H1 (cell line): ENCODE measurements around the gene ZHX3. TPM values are rescaled to one million over a fixed set of nuclear protein-coding genes. Genes with fewer than 3 reads are reported as not detected.

Experiments
- CTCF ChIA-PET: fragments of 300-600 bp; sonication (Branson Sonifier 250); formaldehyde crosslinking; loops from one replicate; lab custom pipeline; 2021; ENCODE audit not compliant: partially characterized antibody; lab: Charles Lee
- POLR2A ChIA-PET: fragments of 300-600 bp; sonication (Branson Sonifier 250); formaldehyde crosslinking; loops from one replicate; lab custom pipeline; 2021; ENCODE audit warnings: inconsistent platforms; ENCODE audit not compliant: partially characterized antibody; lab: Charles Lee
- DNase-seq, 2 experiments: peaks; one replicate each; pipeline versions ENCODE4 v3.0.0 to v3.0.0-alpha.2; 2010 to 2022; ENCODE audit warnings: low spot score in 2 of 2, low read depth in 1 of 2, mixed read lengths in 1 of 2
- FAIRE-seq: peaks from 2 replicates; lab custom pipeline; 2011; peaks lifted over from hg19 to GRCh38; lab: Jason Lieb, UNC
- H2AFZ ChIP-seq: 2 replicates; pipeline ENCODE4 v1.8.1; 2012; ENCODE audit warnings: low read length, inconsistent platforms
- H2AK5ac ChIP-seq: 2 replicates; pipeline ENCODE4 v1.6.1; 2013; ENCODE audit warnings: low read depth, low read length
- H2BK120ac ChIP-seq: replicated peaks from 2 replicates; pipeline ENCODE3; 2013; ENCODE audit warnings: low read depth, low read length, inconsistent platforms
- H2BK12ac ChIP-seq: 2 replicates; pipeline ENCODE4 v1.6.1; 2013; ENCODE audit warnings: low read depth, low read length
- H2BK15ac ChIP-seq: 2 replicates; pipeline ENCODE4 v1.6.1; 2013; ENCODE audit warnings: low read length
- H2BK20ac ChIP-seq: 2 replicates; pipeline ENCODE4 v1.6.1; 2013; ENCODE audit warnings: low read length
- H2BK5ac ChIP-seq: 2 replicates; pipeline ENCODE4 v1.6.1; 2013; ENCODE audit warnings: low read depth, low read length
- H3K14ac ChIP-seq: 2 replicates; pipeline ENCODE4 v1.6.1; 2013; ENCODE audit warnings: inconsistent platforms; ENCODE audit not compliant: insufficient read length
- H3K18ac ChIP-seq: 2 replicates; pipeline ENCODE4 v1.6.1; 2013; ENCODE audit warnings: low read length; ENCODE audit errors: extremely low read depth
- H3K23ac ChIP-seq: 2 replicates; pipeline ENCODE4 v1.6.1; 2013; ENCODE audit warnings: inconsistent platforms; ENCODE audit not compliant: insufficient read length
- H3K23me2 ChIP-seq: 2 replicates; pipeline ENCODE4 v1.6.1; 2013; ENCODE audit warnings: low read depth, low read length
- H3K27ac ChIP-seq: 2 replicates; pipeline ENCODE4 v1.6.1; 2011; ENCODE audit warnings: low read depth, low read length, inconsistent platforms
- H3K27me3 ChIP-seq, 4 experiments: replicated peaks in 1 of 4; 1 replicate in 1 of 4; 2 replicates in 3 of 4; pipeline versions ENCODE4 v1.6.1 to v1.8.1; 2011 to 2013; ENCODE audit warnings: low read length in 3 of 4, mild to moderate bottlenecking in 3 of 4, inconsistent platforms in 2 of 4, mixed read lengths in 2 of 4, moderate library complexity in 1 of 4; ENCODE audit not compliant: control insufficient read depth in 3 of 4, insufficient read depth in 3 of 4; ENCODE audit errors: extremely low read depth in 1 of 4
- H3K36me3 ChIP-seq, 4 experiments: 2 replicates each; pipeline versions ENCODE4 v1.6.1 to v1.8.1; 2011 to 2013; ENCODE audit warnings: mild to moderate bottlenecking in 4 of 4, low read length in 3 of 4, moderate library complexity in 2 of 4, control low read depth in 1 of 4, inconsistent platforms in 1 of 4; ENCODE audit not compliant: insufficient read depth in 4 of 4, control insufficient read depth in 2 of 4
- H3K4ac ChIP-seq: replicated peaks from 2 replicates; pipeline ENCODE3; 2013; ENCODE audit warnings: low read length, low read depth, mixed read lengths, inconsistent platforms; ENCODE audit not compliant: insufficient read length
- H3K4me1 ChIP-seq, 4 experiments: replicated peaks in 1 of 4; 1 replicate in 1 of 4; 2 replicates in 3 of 4; pipeline versions ENCODE4 v1.6.1 to v1.8.1; 2011 to 2013; ENCODE audit warnings: low read length in 3 of 4, inconsistent platforms in 2 of 4, mixed read lengths in 1 of 4; ENCODE audit not compliant: insufficient read depth in 4 of 4, control insufficient read depth in 3 of 4
- H3K4me2 ChIP-seq, 2 experiments: 2 replicates each; pipeline versions ENCODE4 v1.6.1 to v1.8.1; 2011 to 2013; ENCODE audit warnings: low read depth in 2 of 2, low read length in 2 of 2, control low read depth in 1 of 2, inconsistent platforms in 1 of 2, mild to moderate bottlenecking in 1 of 2; ENCODE audit not compliant: insufficient read depth in 1 of 2
- H3K4me3 ChIP-seq, 4 experiments: fragments of 200-600, 300-600 bp in 1 of 4; sonication (generic), shearing (Covaris generic), sonication (Bioruptor Twin) in 1 of 4; 2 replicates each; pipeline versions ENCODE4 v1.5.1 to v1.8.1; 2011 to 2016; ENCODE audit warnings: low read length in 4 of 4, low read depth in 3 of 4, control low read depth in 2 of 4, inconsistent platforms in 2 of 4, mild to moderate bottlenecking in 2 of 4, mixed read lengths in 1 of 4, moderate library complexity in 1 of 4; ENCODE audit not compliant: insufficient read depth in 2 of 4; ENCODE audit errors: extremely low read depth in 1 of 4
- H3K56ac ChIP-seq: replicated peaks from 2 replicates; pipeline ENCODE3; 2013; ENCODE audit warnings: low read depth, mild to moderate bottlenecking, mixed read lengths, low read length, inconsistent platforms; ENCODE audit not compliant: insufficient read length
- H3K79me1 ChIP-seq: 2 replicates; pipeline ENCODE4 v1.6.1; 2013; ENCODE audit warnings: low read depth, low read length, control low read depth
- H3K79me2 ChIP-seq, 2 experiments: 2 replicates each; pipeline versions ENCODE4 v1.6.1 to v1.8.1; 2012 to 2013; ENCODE audit warnings: low read length in 2 of 2, mild to moderate bottlenecking in 2 of 2, inconsistent platforms in 1 of 2; ENCODE audit not compliant: insufficient read depth in 2 of 2, control insufficient read depth in 1 of 2
- H3K9ac ChIP-seq, 4 experiments: replicated peaks in 1 of 4; 1 replicate in 1 of 4; 2 replicates in 3 of 4; pipeline versions ENCODE4 v1.6.1 to v1.8.1; 2011 to 2013; ENCODE audit warnings: low read depth in 3 of 4, low read length in 3 of 4, control low read depth in 2 of 4, mild to moderate bottlenecking in 2 of 4, moderate library complexity in 2 of 4, inconsistent platforms in 1 of 4; ENCODE audit errors: extremely low read depth in 1 of 4
- H3K9me3 ChIP-seq, 2 experiments: 2 replicates each; pipeline versions ENCODE4 v1.6.1 to v1.8.1; 2012 to 2013; ENCODE audit warnings: mild to moderate bottlenecking in 2 of 2, moderate library complexity in 2 of 2, control low read depth in 1 of 2, inconsistent platforms in 1 of 2, low read depth in 1 of 2, low read length in 1 of 2, mixed read lengths in 1 of 2; ENCODE audit not compliant: insufficient read depth in 2 of 2
- H4K20me1 ChIP-seq, 2 experiments: replicated peaks in 1 of 2; 2 replicates each; pipeline versions ENCODE3 to v1.8.1; 2011 to 2013; ENCODE audit warnings: inconsistent platforms in 2 of 2, low read length in 2 of 2, mild to moderate bottlenecking in 1 of 2; ENCODE audit not compliant: insufficient read depth in 2 of 2, control insufficient read depth in 1 of 2
- H4K5ac ChIP-seq: 2 replicates; pipeline ENCODE4 v1.6.1; 2013; ENCODE audit warnings: low read length, low read depth, mixed read lengths, inconsistent platforms; ENCODE audit not compliant: insufficient read length
- H4K8ac ChIP-seq: 2 replicates; pipeline ENCODE4 v1.8.0; 2013; ENCODE audit warnings: mild to moderate bottlenecking, moderate library complexity, low read length, inconsistent platforms; ENCODE audit not compliant: insufficient read depth; ENCODE audit errors: extremely low read depth
- H4K91ac ChIP-seq: replicated peaks from 2 replicates; pipeline ENCODE3; 2013; ENCODE audit warnings: low read length, mixed read lengths, inconsistent platforms; ENCODE audit not compliant: insufficient read length
- CBX5 ChIP-seq: fragments of 300-800, 300-1000 bp; sonication (generic); IDR thresholded peaks from 2 replicates; pipeline ENCODE4 v1.7.1; 2016; ENCODE audit warnings: antibody characterized with exemption, low read length, low read depth
- CEBPB ChIP-seq: IDR thresholded peaks from 2 replicates; pipeline ENCODE4 v1.6.1; 2012; ENCODE audit warnings: low read depth, low read length
- CHD1 ChIP-seq: IDR thresholded peaks from 2 replicates; pipeline ENCODE4 v1.6.1; 2012; ENCODE audit warnings: low read depth, low read length, improper control_type of control experiment
- EP300 ChIP-seq, 2 experiments: IDR thresholded peaks; 1 replicate in 1 of 2; 2 replicates in 1 of 2; pipeline ENCODE4 v1.6.1; 2011 to 2012; ENCODE audit warnings: low read depth in 2 of 2, low read length in 2 of 2, mild to moderate bottlenecking in 2 of 2, borderline replicate concordance in 1 of 2, inconsistent platforms in 1 of 2, moderate library complexity in 1 of 2
- GABPA ChIP-seq: IDR thresholded peaks from 2 replicates; pipeline ENCODE4 v1.6.1; 2011; ENCODE audit warnings: mild to moderate bottlenecking, low read length, moderate library complexity, borderline replicate concordance; ENCODE audit not compliant: insufficient read depth
- GTF2F1 ChIP-seq: IDR thresholded peaks from 2 replicates; pipeline ENCODE4 v1.6.1; 2012; ENCODE audit warnings: low read depth, low read length, improper control_type of control experiment, borderline replicate concordance
- JUN ChIP-seq: IDR thresholded peaks from 2 replicates; pipeline ENCODE4 v1.6.1; 2011; ENCODE audit warnings: low read depth, mild to moderate bottlenecking, improper control_type of control experiment, low read length
- JUND ChIP-seq: IDR thresholded peaks from 2 replicates; pipeline ENCODE4 v1.6.1; 2011; ENCODE audit warnings: mild to moderate bottlenecking, improper control_type of control experiment, low read length
- KDM4A ChIP-seq: IDR thresholded peaks from one replicate; pipeline ENCODE4 v1.7.1; 2012; ENCODE audit warnings: low read depth, mild to moderate bottlenecking, moderate library complexity, low read length, inconsistent platforms; ENCODE audit not compliant: severe bottlenecking
- KDM5A ChIP-seq: fragments of 200-600 bp; IDR thresholded peaks from 2 replicates; pipeline ENCODE4 v1.7.1; 2012; ENCODE audit warnings: mild to moderate bottlenecking, low read length, inconsistent platforms, mixed read lengths
- NANOG ChIP-seq: IDR thresholded peaks from 2 replicates; pipeline ENCODE4 v1.6.1; 2011; ENCODE audit warnings: low read length, low read depth, mild to moderate bottlenecking, inconsistent platforms; ENCODE audit not compliant: insufficient read depth, poor library complexity, severe bottlenecking
- RNF2 ChIP-seq: fragments of 200-900, 300-1000 bp; sonication (generic); IDR thresholded peaks from 2 replicates; pipeline ENCODE4 v1.7.1; 2016; ENCODE audit warnings: borderline replicate concordance, low read depth, mild to moderate bottlenecking, antibody characterized with exemption, low read length; ENCODE audit not compliant: poor library complexity, severe bottlenecking; ENCODE audit errors: missing control alignments
- SP1 ChIP-seq: IDR thresholded peaks from 2 replicates; pipeline ENCODE4 v1.6.1; 2011; ENCODE audit warnings: low read depth, low read length
- TBP ChIP-seq: IDR thresholded peaks from 2 replicates; pipeline ENCODE4 v1.6.1; 2011; ENCODE audit warnings: low read depth, low read length, improper control_type of control experiment
- TEAD4 ChIP-seq: IDR thresholded peaks from 2 replicates; pipeline ENCODE4 v1.6.1; 2012; ENCODE audit warnings: low read depth, low read length, inconsistent platforms, mixed read lengths
- YY1 ChIP-seq: IDR thresholded peaks from 2 replicates; pipeline ENCODE4 v1.6.1; 2011; ENCODE audit warnings: low read depth, mild to moderate bottlenecking, low read length
- polyA plus RNA-seq, 7 experiments: library from polyadenylated mRNA; depleted of rRNA in 3 of 7; stranded (reverse) in 5 of 7; unstranded in 2 of 7; fragments of >200 nt in 5 of 7; fragments of 200-250 nt in 2 of 7; gene quantifications; 1 replicate in 5 of 7; 2 replicates in 1 of 7; 4 replicates in 1 of 7; pipeline versions ENCODE4 v1.2.1 to v1.2.3, GENCODE V29; 2011 to 2013; ENCODE audit warnings: missing spikeins in 2 of 7, mixed read lengths in 2 of 7
- total RNA-seq: library from RNA; stranded (reverse); fragmentation: NEBNext Ultra II Directional; extraction: Animal tissue kit (Norgen Biotek cat#: 25700); gene quantifications from 2 replicates; pipeline ENCODE4 v1.2.1, GENCODE V29; 2021

Gene ZHX3
- total and polyA plus RNA-seq, 2 of the 8 experiments (the other 6 are each of a cell fraction or from before 2014, with no cell fraction given): 1.00 to 7.8 TPM

GRCh38 chr20:41223112-41223511 is 94.4 kb downstream of the ZHX3 start:
- H3K23me2 ChIP-seq: no peaks in the 10 kb centered on the region
- no peaks in the 10 kb centered on the region for H3K9me3 ChIP-seq
- H2BK12ac ChIP-seq: no peak overlapping the region
- FAIRE-seq (no peak), DNase-seq (no peak)
- no peak overlapping the region for H3K14ac ChIP-seq
- no peak overlapping the region for H2BK20ac ChIP-seq
- H2AK5ac ChIP-seq: no peak overlapping the region
- H3K27me3 ChIP-seq: no peaks in the 10 kb centered on the region
- no peak overlapping the region for H3K23ac ChIP-seq
- H3K36me3 ChIP-seq: no peaks in the 10 kb centered on the region
- no peak overlapping the region for H3K4me2 ChIP-seq
- H3K79me2 ChIP-seq: no peaks in the 10 kb centered on the region
- H3K4me1 ChIP-seq: no peaks in the 10 kb centered on the region
- no peak overlapping the region for H3K4ac ChIP-seq
- H2BK120ac ChIP-seq: no peak overlapping the region
- CTCF ChIA-PET: interaction anchor here (0.7 to 2.8 kb wide), 4 partner anchors 10 to 117 kb away, joined by 3 to 15 read pairs (median 6); partner anchors contain the start of gene LPIN3
- H2AFZ ChIP-seq: no peak overlapping the region
- H3K9ac ChIP-seq: no peak overlapping the region
- no peak overlapping the region for H4K5ac ChIP-seq
- H4K20me1 ChIP-seq: no peaks in the 10 kb centered on the region
- no peak overlapping the region for H3K27ac ChIP-seq
- H4K8ac ChIP-seq: no peak overlapping the region
- no peaks in the 10 kb centered on the region for H3K79me1 ChIP-seq
- H2BK5ac ChIP-seq: no peak overlapping the region
- H2BK15ac ChIP-seq: no peak overlapping the region
- no peak overlapping the region for H3K56ac ChIP-seq
- H3K18ac ChIP-seq: no peak overlapping the region
- no peak overlapping the region for H4K91ac ChIP-seq
- POLR2A ChIA-PET: interaction anchor here (0.9 kb wide), 1 partner anchor 38 kb away, joined by 3 read pairs; no protein-coding TSS in a partner anchor
- H3K4me3 ChIP-seq: no peak overlapping the region
- TF ChIP-seq TBP (no peak), GTF2F1 (no peak), RNF2 (no peak), NANOG (no peak), CBX5 (no peak), GABPA (no peak), YY1 (no peak), CEBPB (no peak), SP1 (no peak), EP300 (IDR thresholded peaks at IDR 0.05; ENCODE audit: borderline replicate concordance in 1 of 2, low read depth in 2 of 2, low read length in 2 of 2) (no peak), CHD1 (no peak), JUND (no peak), KDM4A (no peak), KDM5A (no peak), JUN (no peak), TEAD4 (no peak)
